Skeletal muscle satellite cell (primary cell): ENCODE data around the gene PROCR.
"Not testable (repeated sequence)": the region's sequence is repeated elsewhere in the genome, so short reads cannot be mapped to it uniquely, and the experiment has no call there.

Source experiments
- H3K27me3 ChIP-seq: 2 replicates; pipeline ENCODE4 v1.7.0; 2013; ENCODE audit warnings: low read length; ENCODE audit not compliant: control insufficient read depth, insufficient read depth
- H3K36me3 ChIP-seq: 2 replicates; pipeline ENCODE4 v1.7.0; 2013; ENCODE audit warnings: mild to moderate bottlenecking, control low read depth, low read length; ENCODE audit not compliant: insufficient read depth
- H3K4me1 ChIP-seq: 2 replicates; pipeline ENCODE4 v1.7.0; 2013; ENCODE audit warnings: low read length; ENCODE audit not compliant: control insufficient read depth, insufficient read depth
- H3K4me2 ChIP-seq: 2 replicates; pipeline ENCODE4 v1.7.0; 2013; ENCODE audit warnings: mild to moderate bottlenecking, low read length
- H3K4me3 ChIP-seq: 2 replicates; pipeline ENCODE4 v1.7.0; 2013; ENCODE audit warnings: low read length
- H3K9ac ChIP-seq: 2 replicates; pipeline ENCODE4 v1.7.0; 2013; ENCODE audit warnings: mild to moderate bottlenecking, low read depth, low read length, moderate library complexity
- H3K9me3 ChIP-seq: replicated peaks from 2 replicates; pipeline ENCODE4 v1.7.0; 2013; ENCODE audit warnings: mild to moderate bottlenecking, control low read depth, low read length

PROCR gene

GRCh38 chr20:35166242-35166830 lies 5.5 kb upstream of the PROCR start:
- Histone ChIP-seq H3K4me3 (no peak overlapping the region), H3K27me3 (no peaks in the 10 kb centered on the region), H3K36me3 (no peaks in the 10 kb centered on the region), H3K9ac (no peak overlapping the region), H3K4me2 (no peak overlapping the region), H3K9me3 (no peaks in the 10 kb centered on the region), H3K4me1 (no peaks in the 10 kb centered on the region)

GRCh38 chr20:35167787-35168186 lies 4.1 kb upstream of the PROCR start:
- Histone ChIP-seq H3K27me3 (no peaks in the 10 kb centered on the region), H3K9me3 (no peaks in the 10 kb centered on the region), H3K9ac (no peak overlapping the region)

GRCh38 chr20:35168701-35169409 lies 3.0 kb upstream of the PROCR start:
- not testable (repeated sequence) for H3K4me3 ChIP-seq, H3K4me2 ChIP-seq, H3K36me3 ChIP-seq, H3K9me3 ChIP-seq, H3K9ac ChIP-seq, H3K27me3 ChIP-seq
- peaks cover 10% of the 10 kb centered on the region for H3K4me1 ChIP-seq

More at GRCh38 chr20:35167787-35168186, 4.1 kb upstream of the PROCR start:
- no peak overlapping the region for H3K4me2 ChIP-seq
- peaks cover 10% of the 10 kb centered on the region for H3K4me1 ChIP-seq
- no peaks in the 10 kb centered on the region for H3K36me3 ChIP-seq
- no peak overlapping the region for H3K4me3 ChIP-seq

- Histone ChIP-seq H3K9ac (peak overlapping the region; percentile 57), H3K4me2 (peak overlapping the region; percentile 88), H3K4me3 (peak overlapping the region; percentile 69), H3K9me3 (no peaks in the 10 kb centered on the region), H3K36me3 (no peaks in the 10 kb centered on the region), H3K27me3 (no peaks in the 10 kb centered on the region), H3K4me1 (peaks cover 10% of the 10 kb centered on the region)
Measured at GRCh38 chr20:35171438-35171752, 477 bp upstream of the PROCR start.

GRCh38 chr20:35172434-35172806 lies 548 bp downstream of the PROCR start:
- peaks cover 10% of the 10 kb centered on the region for H3K4me1 ChIP-seq
- peak overlapping the region; percentile 69 for H3K4me3 ChIP-seq
- no peaks in the 10 kb centered on the region for H3K9me3 ChIP-seq
- H3K4me2 ChIP-seq: peak overlapping the region; percentile 88
- H3K9ac ChIP-seq: peak overlapping the region; percentile 57
- H3K36me3 ChIP-seq: no peaks in the 10 kb centered on the region
- no peaks in the 10 kb centered on the region for H3K27me3 ChIP-seq

GRCh38 chr20:35173576-35174192 lies 1.8 kb downstream of the PROCR start:
- Histone ChIP-seq H3K27me3 (no peaks in the 10 kb centered on the region), H3K9ac (no peak overlapping the region), H3K36me3 (no peaks in the 10 kb centered on the region), H3K9me3 (no peaks in the 10 kb centered on the region), H3K4me1 (peaks cover 10% of the 10 kb centered on the region), H3K4me3 (no peak overlapping the region), H3K4me2 (no peak overlapping the region)

GRCh38 chr20:35174458-35175216 lies 2.8 kb downstream of the PROCR start:
- Histone ChIP-seq H3K36me3 (no peaks in the 10 kb centered on the region), H3K27me3 (no peaks in the 10 kb centered on the region), H3K4me2 (no peak overlapping the region), H3K9ac (no peak overlapping the region), H3K4me1 (peaks cover 10% of the 10 kb centered on the region), H3K9me3 (no peaks in the 10 kb centered on the region), H3K4me3 (no peak overlapping the region)

GRCh38 chr20:35176132-35176531 lies 4.3 kb downstream of the PROCR start:
- H3K4me2 ChIP-seq: no peak overlapping the region
- no peak overlapping the region for H3K4me3 ChIP-seq
- no peaks in the 10 kb centered on the region for H3K27me3 ChIP-seq
- H3K9ac ChIP-seq: no peak overlapping the region
- H3K4me1 ChIP-seq: peaks cover 10% of the 10 kb centered on the region
- no peaks in the 10 kb centered on the region for H3K36me3 ChIP-seq
- H3K9me3 ChIP-seq: no peaks in the 10 kb centered on the region

- no peaks in the 10 kb centered on the region for H3K9me3 ChIP-seq
- H3K9ac ChIP-seq: no peak overlapping the region
- H3K27me3 ChIP-seq: no peaks in the 10 kb centered on the region
- H3K4me2 ChIP-seq: no peak overlapping the region
- H3K36me3 ChIP-seq: no peaks in the 10 kb centered on the region
- no peaks in the 10 kb centered on the region for H3K4me1 ChIP-seq
- H3K4me3 ChIP-seq: no peak overlapping the region
Measured at GRCh38 chr20:35179292-35180212, 7.7 kb downstream of the PROCR start.

GRCh38 chr20:35180266-35180665 lies 8.4 kb downstream of the PROCR start:
- no peaks in the 10 kb centered on the region for H3K36me3 ChIP-seq
- no peaks in the 10 kb centered on the region for H3K9me3 ChIP-seq
- H3K4me3 ChIP-seq: no peak overlapping the region

GRCh38 chr20:35181731-35182130 lies 9.9 kb downstream of the PROCR start:
- Histone ChIP-seq H3K4me2 (no peak overlapping the region), H3K27me3 (no peaks in the 10 kb centered on the region), H3K9ac (no peak overlapping the region), H3K4me3 (no peak overlapping the region), H3K36me3 (no peaks in the 10 kb centered on the region), H3K9me3 (no peaks in the 10 kb centered on the region), H3K4me1 (no peaks in the 10 kb centered on the region)

More at GRCh38 chr20:35180266-35180665, 8.4 kb downstream of the PROCR start:
- Histone ChIP-seq H3K9ac (no peak overlapping the region), H3K4me2 (no peak overlapping the region), H3K4me1 (no peaks in the 10 kb centered on the region), H3K27me3 (no peaks in the 10 kb centered on the region)
